ENCODE results near the gene COL16A1.

Gene COL16A1

DNA sequence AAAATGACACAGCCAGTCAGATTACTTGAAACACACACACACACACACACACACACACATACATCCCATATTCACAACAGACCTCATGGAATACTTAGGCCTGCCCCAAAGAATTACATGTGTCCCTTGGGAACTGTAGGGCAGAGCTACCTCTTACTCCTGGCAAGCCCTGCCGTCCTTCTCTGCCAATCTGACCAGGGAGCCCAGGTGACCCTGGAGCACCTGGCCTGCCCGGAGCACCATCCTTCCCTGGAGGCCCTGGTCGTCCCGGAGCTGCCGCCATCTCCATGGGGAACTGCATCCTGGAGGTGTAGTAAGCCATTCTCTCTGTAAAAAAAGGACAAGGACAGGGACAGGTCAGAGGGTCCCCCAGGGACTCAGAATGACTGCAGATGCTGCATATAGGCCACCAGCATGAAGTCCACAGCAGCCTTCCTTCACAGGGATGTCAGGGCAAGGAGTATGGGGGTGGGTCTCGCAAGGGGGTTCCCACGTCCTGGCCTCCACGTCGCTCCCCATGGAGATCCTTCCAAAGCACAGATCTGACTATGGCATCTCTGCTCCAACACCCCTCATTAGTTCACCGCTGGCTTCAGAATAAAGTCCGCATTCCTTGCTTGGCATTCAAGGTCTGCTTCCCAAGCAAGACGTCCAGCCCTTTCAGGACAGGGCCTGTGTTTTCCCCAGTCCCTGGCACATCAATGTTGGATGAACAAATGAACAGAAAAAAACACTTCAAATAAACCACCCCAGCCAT lies 49.9 kb downstream of the COL16A1 start:
- TF ChIP-seq FOXP2 (optimal IDR thresholded peaks at IDR 0.05; ENCODE audit: borderline replicate concordance, extremely low read depth, extremely low read length, insufficient read depth), result no peak
- TF ChIP-seq, protein P1, sequence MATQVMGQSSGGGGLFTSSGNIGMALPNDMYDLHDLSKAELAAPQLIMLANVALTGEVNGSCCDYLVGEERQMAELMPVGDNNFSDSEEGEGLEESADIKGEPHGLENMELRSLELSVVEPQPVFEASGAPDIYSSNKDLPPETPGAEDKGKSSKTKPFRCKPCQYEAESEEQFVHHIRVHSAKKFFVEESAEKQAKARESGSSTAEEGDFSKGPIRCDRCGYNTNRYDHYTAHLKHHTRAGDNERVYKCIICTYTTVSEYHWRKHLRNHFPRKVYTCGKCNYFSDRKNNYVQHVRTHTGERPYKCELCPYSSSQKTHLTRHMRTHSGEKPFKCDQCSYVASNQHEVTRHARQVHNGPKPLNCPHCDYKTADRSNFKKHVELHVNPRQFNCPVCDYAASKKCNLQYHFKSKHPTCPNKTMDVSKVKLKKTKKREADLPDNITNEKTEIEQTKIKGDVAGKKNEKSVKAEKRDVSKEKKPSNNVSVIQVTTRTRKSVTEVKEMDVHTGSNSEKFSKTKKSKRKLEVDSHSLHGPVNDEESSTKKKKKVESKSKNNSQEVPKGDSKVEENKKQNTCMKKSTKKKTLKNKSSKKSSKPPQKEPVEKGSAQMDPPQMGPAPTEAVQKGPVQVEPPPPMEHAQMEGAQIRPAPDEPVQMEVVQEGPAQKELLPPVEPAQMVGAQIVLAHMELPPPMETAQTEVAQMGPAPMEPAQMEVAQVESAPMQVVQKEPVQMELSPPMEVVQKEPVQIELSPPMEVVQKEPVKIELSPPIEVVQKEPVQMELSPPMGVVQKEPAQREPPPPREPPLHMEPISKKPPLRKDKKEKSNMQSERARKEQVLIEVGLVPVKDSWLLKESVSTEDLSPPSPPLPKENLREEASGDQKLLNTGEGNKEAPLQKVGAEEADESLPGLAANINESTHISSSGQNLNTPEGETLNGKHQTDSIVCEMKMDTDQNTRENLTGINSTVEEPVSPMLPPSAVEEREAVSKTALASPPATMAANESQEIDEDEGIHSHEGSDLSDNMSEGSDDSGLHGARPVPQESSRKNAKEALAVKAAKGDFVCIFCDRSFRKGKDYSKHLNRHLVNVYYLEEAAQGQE (IDR thresholded peaks at IDR 0.05; ENCODE audit: insufficient read depth in 1 of 2, low read depth in 2 of 2, low read length in 2 of 2), result no peak
- no peak for TF ChIP-seq TAF1 (IDR thresholded peaks at IDR 0.05; ENCODE audit: borderline replicate concordance, insufficient read depth, low read length)
- TF ChIP-seq POLR2AphosphoS5 (IDR thresholded peaks at IDR 0.05; ENCODE audit: low read depth, low read length), result no peak
- no peak for TF ChIP-seq SIN3A (IDR thresholded peaks at IDR 0.05; ENCODE audit: borderline replicate concordance, insufficient read depth, low read length)

DNA sequence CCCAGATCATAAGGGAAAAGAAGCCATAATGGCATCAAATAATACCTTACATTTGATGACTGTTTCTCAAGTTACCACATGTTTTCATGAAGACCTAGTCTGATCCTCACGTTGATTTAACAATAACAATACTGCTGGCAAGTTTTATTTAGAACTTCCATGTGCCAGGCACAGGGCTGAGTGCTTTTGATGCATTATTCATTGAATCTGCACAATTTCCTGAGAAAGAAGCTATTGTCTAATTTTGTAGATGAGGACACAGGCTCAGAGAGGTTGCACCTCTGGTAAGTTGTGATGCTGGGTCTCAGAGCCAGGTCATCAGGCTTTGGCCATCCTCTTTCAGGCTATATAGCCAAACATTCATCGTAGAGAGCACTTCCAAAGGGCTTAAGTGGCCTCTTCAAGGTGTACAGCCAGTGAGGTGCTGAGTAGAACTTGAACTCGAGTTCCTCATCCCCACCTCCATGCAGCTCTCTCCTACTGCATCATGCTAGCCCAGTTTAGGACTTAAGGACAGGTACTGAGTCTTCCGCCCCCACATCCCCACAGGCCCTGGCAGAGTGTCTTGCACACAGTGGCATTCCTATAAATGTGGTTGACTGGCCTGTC lies 50.8 kb downstream of the COL16A1 start:
- TF ChIP-seq, protein P1 (IDR thresholded peaks at IDR 0.05; ENCODE audit: insufficient read depth in 1 of 2, low read depth in 2 of 2, low read length in 2 of 2), result no peak
- TF ChIP-seq SIN3A (IDR thresholded peaks at IDR 0.05; ENCODE audit: borderline replicate concordance, insufficient read depth, low read length) (no peak), POLR2AphosphoS5 (IDR thresholded peaks at IDR 0.05; ENCODE audit: low read depth, low read length) (no peak), FOXP2 (optimal IDR thresholded peaks at IDR 0.05; ENCODE audit: borderline replicate concordance, extremely low read depth, extremely low read length, insufficient read depth) (no peak), TAF1 (IDR thresholded peaks at IDR 0.05; ENCODE audit: borderline replicate concordance, insufficient read depth, low read length) (no peak)

DNA sequence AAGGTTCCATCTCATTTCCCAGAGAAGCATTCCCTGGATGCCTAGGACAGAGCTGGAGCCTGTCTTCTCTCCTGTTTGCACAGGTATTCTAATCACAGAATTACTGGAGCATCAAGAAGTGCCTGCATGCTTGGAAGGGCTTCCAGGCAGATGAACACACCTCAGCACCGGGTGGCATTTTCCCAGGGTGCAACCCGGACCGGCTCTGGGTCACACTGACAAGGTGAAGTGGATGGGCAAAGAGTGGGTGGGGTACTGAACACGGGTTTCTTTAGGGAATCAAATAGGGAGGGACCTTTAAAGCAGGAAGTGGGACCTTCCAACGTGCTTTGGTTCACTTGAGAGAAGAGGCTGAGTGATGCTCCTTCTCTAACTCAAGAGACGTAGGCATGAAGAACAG lies 52.1 kb downstream of the COL16A1 start:
- TF ChIP-seq POLR2AphosphoS5 (IDR thresholded peaks at IDR 0.05; ENCODE audit: low read depth, low read length) (no peak), FOXP2 (optimal IDR thresholded peaks at IDR 0.05; ENCODE audit: borderline replicate concordance, extremely low read depth, extremely low read length, insufficient read depth) (no peak), SIN3A (IDR thresholded peaks at IDR 0.05; ENCODE audit: borderline replicate concordance, insufficient read depth, low read length) (no peak), TAF1 (IDR thresholded peaks at IDR 0.05; ENCODE audit: borderline replicate concordance, insufficient read depth, low read length) (no peak)
- TF ChIP-seq, protein P1 (IDR thresholded peaks at IDR 0.05; ENCODE audit: insufficient read depth in 1 of 2, low read depth in 2 of 2, low read length in 2 of 2), result no peak

DNA sequence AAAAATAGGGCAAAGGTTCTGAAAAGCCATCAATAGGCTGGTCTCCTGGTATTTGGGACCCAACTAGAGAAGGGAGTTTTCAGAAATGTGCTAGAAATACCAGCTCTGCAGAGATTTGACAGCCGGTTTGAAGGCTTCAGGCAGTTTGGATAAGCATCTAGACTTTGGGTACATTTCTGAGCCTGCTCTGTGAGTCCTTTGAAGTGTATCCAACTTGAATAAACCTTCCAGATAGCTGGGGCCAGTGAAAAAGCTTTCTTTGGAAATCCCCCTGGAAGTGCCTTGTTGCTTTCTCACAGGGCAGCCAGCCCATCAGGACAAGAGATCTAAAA lies 52.8 kb downstream of the COL16A1 start:
- TF ChIP-seq POLR2AphosphoS5 (IDR thresholded peaks at IDR 0.05; ENCODE audit: low read depth, low read length) (no peak), TAF1 (IDR thresholded peaks at IDR 0.05; ENCODE audit: borderline replicate concordance, insufficient read depth, low read length) (no peak), FOXP2 (optimal IDR thresholded peaks at IDR 0.05; ENCODE audit: borderline replicate concordance, extremely low read depth, extremely low read length, insufficient read depth) (no peak), SIN3A (IDR thresholded peaks at IDR 0.05; ENCODE audit: borderline replicate concordance, insufficient read depth, low read length) (no peak)
- TF ChIP-seq, protein P1 (IDR thresholded peaks at IDR 0.05; ENCODE audit: insufficient read depth in 1 of 2, low read depth in 2 of 2, low read length in 2 of 2), result no peak
